ENCODE data around the gene F2R. TPM values are rescaled to one million over a fixed set of nuclear protein-coding genes. Genes with fewer than 3 reads are reported as not detected.

The F2R gene
- total and polyA plus RNA-seq, 2 of the 8 experiments (the other 6 are each of a cell fraction or from before 2014, with no cell fraction given), result 23.8 to 29.1 TPM

DNA sequence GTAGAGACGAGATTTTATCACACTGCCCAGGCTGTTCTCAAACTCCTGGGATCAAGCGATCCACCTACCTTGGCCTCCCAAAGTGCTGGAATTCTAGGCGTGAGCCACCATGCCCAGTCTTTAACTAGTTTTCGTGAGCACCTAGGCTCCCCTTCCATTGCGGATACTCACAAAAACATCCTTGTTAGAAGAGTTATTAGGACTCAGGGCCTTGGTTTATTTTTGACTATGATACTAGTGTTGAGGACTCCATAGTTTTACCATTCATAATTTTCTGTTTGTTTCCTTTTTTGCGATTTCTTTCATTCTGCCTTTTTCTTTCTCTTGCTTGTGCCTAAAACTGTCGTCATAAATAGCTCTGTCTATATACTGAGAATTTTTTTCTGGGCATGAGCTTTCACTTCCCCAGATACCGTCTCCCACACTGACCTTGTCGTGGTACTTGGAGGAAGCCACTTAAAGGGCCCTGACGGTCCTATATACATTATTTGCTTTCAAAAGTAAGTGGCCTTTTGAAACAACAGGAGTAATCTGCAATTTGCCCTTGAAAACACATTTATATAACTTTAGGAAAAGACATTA lies 5.2 kb downstream of the F2R start:
- Histone ChIP-seq H2BK120ac (replicated peaks; ENCODE audit: low read depth, low read length) (no peak overlapping the region), H3K14ac (ENCODE audit: insufficient read length) (no peak overlapping the region), H4K5ac (ENCODE audit: insufficient read length, low read depth, low read length) (no peak overlapping the region), H2BK15ac (ENCODE audit: low read length) (no peak overlapping the region), H3K4me3 (ENCODE audit: extremely low read depth in 1 of 4, insufficient read depth in 2 of 4, low read depth in 3 of 4, low read length in 4 of 4) (no peak overlapping the region), H3K79me1 (ENCODE audit: low read depth, low read length) (peaks cover 8% of the 10 kb centered on the region; the same call in 1 of the 2 replicates), H3K23ac (ENCODE audit: insufficient read length) (no peak overlapping the region), H3K4ac (replicated peaks; ENCODE audit: insufficient read length, low read depth, low read length) (no peak overlapping the region), H2BK12ac (ENCODE audit: low read depth, low read length) (no peak overlapping the region), H2AFZ (ENCODE audit: low read length) (no peak overlapping the region), H3K23me2 (ENCODE audit: low read depth, low read length) (peaks cover 7% of the 10 kb centered on the region; the same call in 1 of the 2 replicates), H3K4me2 (ENCODE audit: insufficient read depth in 1 of 2, low read depth in 2 of 2, low read length in 2 of 2) (no peak overlapping the region), H3K9ac (replicated peaks in 1 of 4; ENCODE audit: extremely low read depth in 1 of 4, low read depth in 3 of 4, low read length in 3 of 4) (no peak overlapping the region), H2BK5ac (ENCODE audit: low read depth, low read length) (no peak overlapping the region), H4K20me1 (replicated peaks in 1 of 2; ENCODE audit: control insufficient read depth in 1 of 2, insufficient read depth in 2 of 2, low read length in 2 of 2) (peaks cover 4 to 6% of the 10 kb centered on the region in 2 experiments), H4K91ac (replicated peaks; ENCODE audit: insufficient read length, low read length) (no peak overlapping the region), H3K56ac (replicated peaks; ENCODE audit: insufficient read length, low read depth, low read length) (no peak overlapping the region), H4K8ac (ENCODE audit: extremely low read depth, insufficient read depth, low read length) (no peak overlapping the region), H3K4me1 (replicated peaks in 1 of 4; ENCODE audit: control insufficient read depth in 3 of 4, insufficient read depth in 4 of 4, low read length in 3 of 4) (peaks cover 0 to 2% (median 0%) of the 10 kb centered on the region in 4 experiments; a peak in 2 of 7 replicates), H3K36me3 (ENCODE audit: control insufficient read depth in 2 of 4, insufficient read depth in 4 of 4, low read length in 3 of 4) (no peaks in the 10 kb centered on the region), H3K18ac (ENCODE audit: extremely low read depth, low read length) (no peak overlapping the region), H3K27ac (ENCODE audit: low read depth, low read length) (no peak overlapping the region), H3K79me2 (ENCODE audit: control insufficient read depth in 1 of 2, insufficient read depth in 2 of 2, low read length in 2 of 2) (peaks cover 6 to 60% of the 10 kb centered on the region in 2 experiments), H3K9me3 (ENCODE audit: insufficient read depth in 2 of 2, low read depth in 1 of 2, low read length in 1 of 2) (no peaks in the 10 kb centered on the region), H2AK5ac (ENCODE audit: low read depth, low read length) (no peak overlapping the region), H2BK20ac (ENCODE audit: low read length) (no peak overlapping the region), H3K27me3 (replicated peaks in 1 of 4; ENCODE audit: control insufficient read depth in 3 of 4, extremely low read depth in 1 of 4, insufficient read depth in 3 of 4, low read length in 3 of 4) (no peaks in the 10 kb centered on the region)
- POLR2A ChIA-PET (ENCODE audit: partially characterized antibody), result no interaction called here
- WGBS, 2 experiments (ENCODE audit: extremely low coverage in 1 of 2, insufficient coverage in 1 of 2, insufficient read length in 1 of 2, insufficient replicate concordance in 2 of 2, low coverage in 1 of 2, low lambda C conversion rate in 2 of 2, missing lambda C conversion rate in 1 of 2), result 84% methylated on average over 10 of the region's 10 CpGs; no CpG with 5 or more reads in 1 of the 2 experiments
- FAIRE-seq (no peak), DNase-seq (ENCODE audit: low read depth in 1 of 2, low spot score in 2 of 2) (no peak)
- CTCF ChIA-PET (ENCODE audit: partially characterized antibody), result interaction anchor here (0.6 to 1.0 kb wide), 3 partner anchors 24 to 115 kb away, joined by 3 read pairs; no protein-coding TSS in a partner anchor
- no peak for TF ChIP-seq SP2 (IDR thresholded peaks at IDR 0.05; ENCODE audit: low read length)
- no peak for TF ChIP-seq RBBP5 (IDR thresholded peaks at IDR 0.05; ENCODE audit: borderline replicate concordance, low read depth, low read length)
- TF ChIP-seq KDM5A (IDR thresholded peaks at IDR 0.05; ENCODE audit: low read length), result no peak
- TF ChIP-seq KDM4A (IDR thresholded peaks at IDR 0.05; ENCODE audit: low read depth, low read length, severe bottlenecking), result no peak
- no peak for TF ChIP-seq KDM1A (IDR thresholded peaks at IDR 0.05; ENCODE audit: borderline replicate concordance, low read length)
- no peak for TF ChIP-seq TCF12 (IDR thresholded peaks at IDR 0.05; ENCODE audit: low read depth, low read length)
- TF ChIP-seq CHD2 (IDR thresholded peaks at IDR 0.05; ENCODE audit: low read length), result no peak
- no peak for TF ChIP-seq ZNF274 (IDR thresholded peaks at IDR 0.05; ENCODE audit: borderline replicate concordance, extremely low read depth, low read length)
- no peak for TF ChIP-seq NANOG (IDR thresholded peaks at IDR 0.05; ENCODE audit: insufficient read depth, low read depth, low read length, poor library complexity, severe bottlenecking)
- no peak for TF ChIP-seq EZH2 (IDR thresholded peaks at IDR 0.05; ENCODE audit: low read depth, low read length, severe bottlenecking)
- no peak for TF ChIP-seq CTBP2 (IDR thresholded peaks at IDR 0.05; ENCODE audit: borderline replicate concordance, insufficient read depth, insufficient read length, low read length)
- TF ChIP-seq TAF7 (optimal IDR thresholded peaks at IDR 0.05; ENCODE audit: borderline replicate concordance, low read depth, low read length), result no peak
- TF ChIP-seq SP1 (IDR thresholded peaks at IDR 0.05; ENCODE audit: low read depth, low read length), result no peak
- no peak for TF ChIP-seq CEBPB (IDR thresholded peaks at IDR 0.05; ENCODE audit: low read depth, low read length)

Measured in H1 (cell line).